ENCODE measurements around the gene BSDC1. TPM values are rescaled to one million over a fixed set of nuclear protein-coding genes. Genes with fewer than 3 reads are reported as not detected.
"Not testable (repeated sequence)": the region's sequence is repeated elsewhere in the genome, so short reads cannot be mapped to it uniquely, and the experiment has no call there.

The BSDC1 gene
- total RNA-seq, 1 experiment from 2014 or later, result 71.1 TPM

DNA sequence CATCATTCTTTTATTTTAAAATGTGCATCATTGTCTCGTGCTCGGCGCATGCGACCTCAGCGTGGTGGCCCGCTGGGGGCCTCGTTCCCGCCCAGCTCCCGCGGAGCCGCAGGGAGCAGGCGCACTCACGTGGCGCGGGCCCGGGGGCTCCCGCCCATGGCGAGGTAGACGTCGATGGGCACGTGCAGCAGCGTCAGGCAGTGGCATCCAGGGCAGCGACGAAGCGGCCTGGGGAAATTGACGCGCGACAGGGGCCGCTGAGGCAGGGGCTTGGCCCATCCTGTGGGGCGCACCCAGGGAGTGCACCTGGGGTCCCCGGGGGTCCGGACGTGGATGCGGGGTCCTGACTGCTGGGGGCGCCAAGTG, 33.0 kb downstream of the BSDC1 start:
- no peak for DNase-seq (ENCODE audit: low read depth in 1 of 2, low spot score in 2 of 2)
- H3K27ac ChIP-seq, result no peak overlapping the region
- peaks cover 22% of the 10 kb centered on the region for H3K36me3 ChIP-seq
- no peaks in the 10 kb centered on the region for H3K9me3 ChIP-seq (replicated peaks)
- H3K4me3 ChIP-seq, result no peak overlapping the region
- peaks cover 7% of the 10 kb centered on the region for H3K4me1 ChIP-seq (replicated peaks)
- no peaks in the 10 kb centered on the region for H3K27me3 ChIP-seq (replicated peaks)

DNA sequence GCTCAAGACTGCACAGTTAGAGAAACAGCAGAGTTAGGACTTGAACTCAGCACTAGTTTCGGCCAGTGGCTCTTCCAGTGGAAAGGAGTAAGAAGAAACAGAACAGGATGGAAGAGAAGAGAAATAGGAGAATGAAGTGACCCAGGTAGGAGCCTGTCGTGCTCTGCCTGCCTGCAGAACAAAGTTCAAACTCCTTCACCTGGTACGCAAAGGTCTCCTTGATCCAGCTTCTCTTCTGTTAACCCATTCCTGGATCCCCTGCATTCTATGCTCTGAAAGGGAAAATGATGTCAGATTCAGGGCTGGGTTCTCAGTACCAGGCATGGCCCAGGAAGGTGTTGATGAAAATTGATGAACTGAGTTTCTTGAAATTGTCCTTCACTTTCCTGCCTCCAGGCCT, 35.8 kb downstream of the BSDC1 start:
- Histone ChIP-seq H3K4me1 (replicated peaks) (peaks cover 7% of the 10 kb centered on the region), H3K9me3 (replicated peaks) (no peaks in the 10 kb centered on the region), H3K27me3 (replicated peaks) (no peaks in the 10 kb centered on the region), H3K4me3 (no peak overlapping the region), H3K27ac (no peak overlapping the region), H3K36me3 (peaks cover 15% of the 10 kb centered on the region)
- DNase-seq (ENCODE audit: low read depth in 1 of 2, low spot score in 2 of 2), result no peak

DNA sequence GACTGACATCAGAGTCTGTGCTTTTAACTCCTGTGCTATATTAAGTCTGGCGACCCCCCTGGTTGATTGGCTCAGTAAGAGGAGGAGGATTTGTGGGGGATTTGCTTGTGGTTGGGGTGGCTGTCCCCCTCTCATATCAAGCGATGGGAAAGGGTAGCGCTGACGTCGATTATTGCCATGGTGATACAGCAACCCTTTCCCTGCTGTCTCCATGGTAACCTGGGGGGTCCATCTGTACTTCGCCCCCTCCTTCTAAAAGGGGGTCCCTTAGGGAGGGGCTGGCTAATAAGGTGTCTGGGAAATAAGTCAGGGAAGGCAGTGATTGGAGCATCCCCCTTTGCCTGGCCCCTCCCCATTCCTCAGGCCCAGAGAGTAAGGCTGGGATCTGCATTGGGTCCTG, 36.6 kb downstream of the BSDC1 start:
- Histone ChIP-seq H3K36me3 (peaks cover 13% of the 10 kb centered on the region; the same call in 1 of the 2 replicates), H3K27me3 (replicated peaks) (no peaks in the 10 kb centered on the region), H3K4me3 (no peak overlapping the region), H3K9me3 (replicated peaks) (no peaks in the 10 kb centered on the region), H3K27ac (no peak overlapping the region), H3K4me1 (replicated peaks) (peaks cover 7% of the 10 kb centered on the region)
- no peak for DNase-seq (ENCODE audit: low read depth in 1 of 2, low spot score in 2 of 2)

DNA sequence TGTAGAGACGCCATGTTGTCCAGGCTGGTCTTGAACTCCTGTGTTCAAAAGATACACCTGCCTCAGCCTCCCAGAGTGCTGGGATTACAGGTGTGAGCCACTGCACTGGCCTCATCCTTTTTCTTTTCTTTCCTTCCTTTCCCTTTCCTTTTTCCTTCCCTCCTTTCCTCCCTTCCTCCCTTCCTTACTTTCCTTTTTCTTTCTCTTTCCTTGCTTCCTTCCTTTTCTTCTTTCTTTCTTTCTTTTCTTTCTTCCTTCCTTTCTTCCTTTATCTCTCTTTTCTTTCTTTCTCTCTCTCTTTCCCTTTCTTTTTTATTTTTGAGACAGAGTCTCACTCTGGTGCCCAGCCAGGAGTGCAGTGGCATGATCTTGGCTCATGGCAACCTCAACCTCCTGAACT, 37.8 kb downstream of the BSDC1 start:
- Histone ChIP-seq H3K4me3 (no peak overlapping the region), H3K27me3 (replicated peaks) (no peaks in the 10 kb centered on the region), H3K27ac (no peak overlapping the region), H3K4me1 (replicated peaks) (peaks cover 9% of the 10 kb centered on the region), H3K9me3 (replicated peaks) (no peaks in the 10 kb centered on the region; the same call in 1 of the 2 replicates), H3K36me3 (peaks cover 13% of the 10 kb centered on the region)
- DNase-seq (ENCODE audit: low read depth in 1 of 2, low spot score in 2 of 2), result no peak

DNA sequence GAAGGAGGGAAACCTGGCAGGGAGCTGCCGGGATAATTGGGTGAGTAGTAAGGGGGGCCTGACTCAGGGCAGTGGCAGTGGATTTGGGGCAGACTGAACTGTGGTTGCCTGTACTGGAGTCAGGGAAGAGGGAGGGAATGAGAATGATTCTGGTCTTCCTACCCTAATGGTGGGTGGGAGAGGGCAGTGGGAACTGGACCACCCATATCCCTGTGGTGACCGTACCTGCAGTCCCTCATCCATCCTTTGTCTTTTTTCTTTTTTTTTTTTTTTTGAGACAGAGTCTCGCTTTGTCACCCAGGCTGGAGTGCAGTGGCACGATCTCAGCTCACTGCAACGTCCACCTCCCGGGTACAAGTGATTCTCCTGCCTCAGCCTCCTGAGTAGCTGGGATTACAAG, 38.5 kb downstream of the BSDC1 start:
- not testable (repeated sequence) for H3K36me3 ChIP-seq; H3K27me3 ChIP-seq (replicated peaks); H3K9me3 ChIP-seq (replicated peaks); H3K27ac ChIP-seq; DNase-seq (ENCODE audit: low read depth in 1 of 2, low spot score in 2 of 2); H3K4me3 ChIP-seq
- peaks cover 11% of the 10 kb centered on the region for H3K4me1 ChIP-seq (replicated peaks)

DNA sequence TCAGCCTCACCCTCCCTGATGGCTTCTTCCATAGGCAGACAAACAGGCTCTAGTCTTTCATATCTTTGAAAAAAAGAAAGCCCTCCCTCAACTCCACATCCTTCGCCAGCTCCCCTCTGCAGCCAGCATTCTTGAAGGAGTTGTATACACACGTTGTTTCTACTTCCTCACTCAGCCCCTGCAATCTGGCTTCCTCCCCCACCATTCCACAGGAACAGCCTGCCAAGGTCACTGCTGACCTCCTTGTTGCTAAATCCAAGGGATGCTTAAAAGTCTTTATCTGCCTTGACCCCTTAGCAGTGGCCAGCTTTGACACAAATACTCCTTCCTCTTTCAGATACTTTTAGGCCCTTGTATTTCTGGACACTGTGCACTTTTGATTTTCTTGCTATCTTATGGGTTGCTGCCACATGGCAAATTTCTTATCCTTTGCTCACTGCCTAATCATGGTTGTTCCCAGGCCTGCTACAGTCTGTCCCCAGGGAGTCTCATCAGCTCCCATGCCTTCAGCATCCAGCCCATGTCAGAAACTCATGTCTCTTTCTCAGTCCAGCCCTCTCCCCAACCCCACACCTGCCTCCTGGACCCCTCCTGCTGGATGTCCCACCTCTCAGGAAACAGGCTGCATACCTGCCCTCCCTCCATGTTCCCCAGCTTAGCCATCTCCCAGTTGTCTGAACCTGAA, 40.2 kb downstream of the BSDC1 start:
- Histone ChIP-seq H3K36me3 (peaks cover 8% of the 10 kb centered on the region; the same call in 1 of the 2 replicates), H3K4me1 (replicated peaks) (peaks cover 12% of the 10 kb centered on the region), H3K4me3 (no peak overlapping the region), H3K27me3 (replicated peaks) (no peaks in the 10 kb centered on the region), H3K9me3 (replicated peaks) (no peaks in the 10 kb centered on the region; the same call in 1 of the 2 replicates), H3K27ac (no peak overlapping the region)
- no peak for DNase-seq (ENCODE audit: low read depth in 1 of 2, low spot score in 2 of 2)

DNA sequence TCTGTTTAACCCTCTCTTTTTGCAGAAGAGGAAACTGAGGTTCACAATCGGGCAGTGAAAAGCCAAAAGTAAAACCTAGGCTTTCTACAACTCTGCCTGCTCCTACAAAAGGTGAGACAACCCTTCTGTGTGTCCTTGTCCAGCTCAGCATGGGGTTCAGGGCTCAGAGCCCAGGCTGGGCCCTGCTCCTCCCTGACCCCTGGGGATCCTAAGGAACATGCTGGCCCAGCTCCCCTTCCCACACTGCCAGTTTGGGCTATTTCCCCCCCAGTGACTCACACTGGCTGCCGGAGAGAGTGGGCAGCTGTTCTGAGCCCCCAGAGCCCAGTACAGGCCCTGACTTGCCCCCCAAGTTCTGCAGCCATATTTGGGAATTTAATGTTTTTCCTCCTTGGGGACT, 40.8 kb downstream of the BSDC1 start:
- Histone ChIP-seq H3K27ac (no peak overlapping the region), H3K27me3 (replicated peaks) (no peaks in the 10 kb centered on the region)
- DNase-seq (ENCODE audit: low read depth in 1 of 2, low spot score in 2 of 2), result no peak

DNA sequence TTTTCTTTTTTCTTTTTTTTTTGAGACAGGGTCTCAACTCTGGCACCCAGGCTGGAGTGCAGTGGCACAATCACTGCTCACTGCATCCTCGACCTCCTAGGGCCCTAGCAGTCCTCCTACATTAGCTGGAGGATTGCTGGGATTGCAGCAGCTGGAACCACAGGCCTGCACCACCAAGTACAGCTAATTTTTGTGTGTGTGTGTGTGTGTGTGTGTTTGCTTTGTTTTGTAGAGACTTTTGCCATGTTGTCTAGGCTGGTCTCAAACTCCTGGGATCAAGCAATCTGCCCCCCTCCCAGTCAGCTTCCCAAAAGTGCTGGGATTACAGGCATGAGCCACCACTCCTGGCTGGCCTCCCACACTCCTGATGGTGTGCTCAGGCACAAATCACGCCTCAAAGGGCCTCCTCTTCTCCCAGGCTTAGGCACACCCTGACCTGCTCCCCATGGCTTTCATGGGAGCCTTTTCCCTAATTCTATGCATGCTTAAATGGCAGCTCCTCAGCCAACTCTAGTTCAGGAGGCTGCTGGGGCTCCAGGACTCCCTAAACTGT, 41.3 kb downstream of the BSDC1 start:
- no peak for DNase-seq (ENCODE audit: low read depth in 1 of 2, low spot score in 2 of 2)
- Histone ChIP-seq H3K27ac (no peak overlapping the region), H3K4me3 (no peak overlapping the region)

More for the DNA sequence above, 40.8 kb downstream of the BSDC1 start:
- no peak overlapping the region for H3K4me3 ChIP-seq
- peaks cover 12% of the 10 kb centered on the region for H3K4me1 ChIP-seq (replicated peaks)
- H3K36me3 ChIP-seq, result peaks cover 8% of the 10 kb centered on the region; the same call in 1 of the 2 replicates
- no peaks in the 10 kb centered on the region; the same call in 1 of the 2 replicates for H3K9me3 ChIP-seq (replicated peaks)

DNA sequence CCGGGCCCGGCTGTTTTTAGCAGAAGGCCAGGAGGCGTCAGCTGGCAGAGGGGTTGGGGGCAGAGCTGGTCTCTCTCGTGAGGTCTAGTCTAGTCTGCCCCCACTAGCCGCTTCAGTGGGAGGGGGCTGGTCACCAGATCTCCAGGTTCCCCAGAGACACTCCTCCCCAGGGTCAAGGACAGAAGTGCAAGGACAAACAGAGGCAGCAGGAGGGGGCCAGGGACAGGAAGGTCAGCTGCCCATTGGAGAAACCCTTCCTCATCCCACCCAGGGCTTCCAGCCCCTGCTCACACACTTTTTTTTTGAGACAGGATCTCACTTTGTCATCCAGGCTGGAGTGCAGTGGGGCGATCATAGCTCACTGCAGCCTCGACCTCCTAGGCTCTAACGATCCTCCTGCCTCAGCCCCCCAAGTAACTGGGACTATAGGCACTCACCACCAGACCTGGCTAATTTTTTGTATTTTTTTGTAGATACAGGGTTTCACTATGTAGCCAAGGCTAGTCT, 41.9 kb downstream of the BSDC1 start:
- peaks cover 8% of the 10 kb centered on the region; the same call in 1 of the 2 replicates for H3K36me3 ChIP-seq
- peak overlapping the region; percentile 67 for H3K4me3 ChIP-seq
- peak overlapping the region; percentile 70 for H3K27ac ChIP-seq
- DNase-seq (ENCODE audit: low read depth in 1 of 2, low spot score in 2 of 2), result no peak
- H3K9me3 ChIP-seq (replicated peaks), result no peaks in the 10 kb centered on the region; the same call in 1 of the 2 replicates
- H3K4me1 ChIP-seq (replicated peaks), result peaks cover 12% of the 10 kb centered on the region
- no peaks in the 10 kb centered on the region for H3K27me3 ChIP-seq (replicated peaks)

More for the DNA sequence above, 41.3 kb downstream of the BSDC1 start:
- Histone ChIP-seq H3K4me1 (replicated peaks) (peaks cover 12% of the 10 kb centered on the region), H3K27me3 (replicated peaks) (no peaks in the 10 kb centered on the region), H3K36me3 (peaks cover 8% of the 10 kb centered on the region; the same call in 1 of the 2 replicates), H3K9me3 (replicated peaks) (no peaks in the 10 kb centered on the region; the same call in 1 of the 2 replicates)

DNA sequence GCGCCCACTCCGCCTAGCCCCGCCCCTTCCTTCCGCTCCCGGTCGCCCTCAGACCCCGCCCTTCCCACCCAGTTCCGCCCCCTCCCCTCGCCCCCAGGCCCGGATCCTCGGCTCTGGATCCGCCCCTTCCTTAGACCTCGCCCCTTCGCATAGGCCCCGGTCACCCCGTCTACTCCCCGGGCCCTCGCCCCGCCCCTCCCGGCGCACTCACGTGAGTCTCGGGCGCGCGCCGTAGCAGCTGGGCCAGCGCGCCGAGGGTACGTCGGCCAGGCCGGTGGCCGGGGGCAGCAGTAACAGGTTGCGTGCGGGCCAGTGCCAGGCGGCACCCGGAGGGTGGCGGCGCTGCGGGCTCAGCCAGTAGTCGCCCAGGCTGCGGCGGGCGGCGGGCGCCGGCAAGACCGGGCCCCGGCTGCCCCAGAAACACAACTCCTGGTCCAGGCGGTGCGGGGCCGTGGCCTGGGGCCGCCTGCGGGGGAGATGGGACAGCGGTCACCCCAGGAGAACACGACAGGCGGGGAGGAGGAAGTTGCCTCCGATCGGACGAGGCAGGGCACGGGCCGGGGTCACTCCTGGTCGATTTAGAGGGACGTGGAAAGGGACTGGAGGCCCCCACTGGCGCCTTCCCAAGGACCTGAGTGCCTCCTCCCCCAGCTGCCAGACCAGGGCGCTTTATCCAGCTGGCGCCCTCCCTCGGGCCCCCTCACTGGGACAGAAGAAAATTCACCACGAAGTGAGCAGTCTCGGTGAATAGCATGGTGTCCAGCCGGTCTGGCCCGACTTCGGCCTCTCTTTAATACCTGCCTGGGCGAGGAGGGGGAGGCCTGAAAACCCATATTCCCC, 42.6 kb downstream of the BSDC1 start:
- no peaks in the 10 kb centered on the region; the same call in 1 of the 2 replicates for H3K9me3 ChIP-seq (replicated peaks)
- H3K4me1 ChIP-seq (replicated peaks), result peaks cover 12% of the 10 kb centered on the region
- DNase-seq (ENCODE audit: low read depth in 1 of 2, low spot score in 2 of 2), result peak; percentile 87 to 96
- H3K36me3 ChIP-seq, result peaks cover 8% of the 10 kb centered on the region; the same call in 1 of the 2 replicates
- peak overlapping the region; percentile 67 for H3K4me3 ChIP-seq
- H3K27me3 ChIP-seq (replicated peaks), result no peaks in the 10 kb centered on the region
- H3K27ac ChIP-seq, result peak overlapping the region; percentile 70

DNA sequence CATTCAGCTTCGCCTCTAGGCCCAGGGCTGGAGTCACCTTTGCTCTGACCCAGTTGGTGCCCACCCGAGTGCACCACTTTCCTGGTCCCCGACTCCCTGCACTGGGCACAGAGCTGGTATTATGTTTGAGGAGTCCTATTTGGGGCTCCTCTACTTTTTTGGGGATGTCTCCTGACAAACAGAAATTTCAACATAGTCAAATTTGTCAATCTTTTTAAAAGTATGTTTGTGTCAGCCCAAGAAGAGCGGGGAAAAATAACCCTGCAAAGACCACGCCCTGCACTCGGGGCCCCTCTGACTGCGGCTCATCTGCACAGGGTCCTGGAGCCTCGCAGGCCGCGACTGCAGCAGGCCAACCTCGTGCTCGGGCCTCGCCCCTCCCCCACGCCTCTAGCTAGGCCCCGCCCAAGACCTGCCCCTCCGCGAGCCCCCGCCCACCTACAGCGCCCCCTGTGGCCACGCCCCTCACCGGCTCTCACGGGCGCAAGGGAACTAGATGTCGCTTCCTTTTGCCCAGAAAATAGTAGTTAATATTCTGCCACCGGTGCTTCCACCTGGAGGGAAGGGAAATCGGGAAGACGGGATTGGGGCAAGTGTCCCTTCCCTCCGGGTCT, 43.3 kb downstream of the BSDC1 start:
- DNase-seq (ENCODE audit: low read depth in 1 of 2, low spot score in 2 of 2), result peak in 1 of 2 experiments; percentile 80
- Histone ChIP-seq H3K4me1 (replicated peaks) (peaks cover 12% of the 10 kb centered on the region), H3K4me3 (peak overlapping the region; percentile 67), H3K27me3 (replicated peaks) (no peaks in the 10 kb centered on the region), H3K36me3 (peaks cover 8% of the 10 kb centered on the region; the same call in 1 of the 2 replicates), H3K9me3 (replicated peaks) (no peaks in the 10 kb centered on the region; the same call in 1 of the 2 replicates), H3K27ac (peak overlapping the region; percentile 70; the same call in 1 of the 2 replicates)

DNA sequence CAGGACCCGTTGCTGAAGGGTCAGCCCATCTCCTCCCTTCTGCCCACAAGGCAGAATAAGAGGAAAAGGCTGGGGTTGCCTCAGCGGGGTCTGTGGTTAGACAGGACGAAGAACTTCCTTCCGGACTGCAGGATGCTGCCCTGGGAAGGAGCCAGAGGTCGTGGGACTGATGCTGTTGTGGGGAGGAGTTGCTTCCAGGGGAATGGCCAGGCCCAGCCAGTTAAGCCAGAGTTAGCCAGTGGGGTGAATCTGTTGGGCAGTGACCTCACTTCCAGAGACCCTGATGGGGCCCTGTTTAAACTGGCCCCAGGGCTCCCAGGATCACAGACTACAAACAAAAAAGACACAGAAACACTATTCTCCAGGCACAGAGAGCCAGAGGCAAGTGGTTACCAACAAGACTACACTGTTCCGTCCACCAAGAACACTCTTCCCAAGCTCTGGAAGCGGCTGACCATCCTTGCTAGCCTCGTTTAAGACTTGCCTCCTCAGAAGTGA, 45.0 kb downstream of the BSDC1 start:
- peaks cover 12% of the 10 kb centered on the region for H3K4me1 ChIP-seq (replicated peaks)
- no peak for DNase-seq (ENCODE audit: low read depth in 1 of 2, low spot score in 2 of 2)
- no peaks in the 10 kb centered on the region; the same call in 1 of the 2 replicates for H3K9me3 ChIP-seq (replicated peaks)
- H3K4me3 ChIP-seq, result no peak overlapping the region
- no peak overlapping the region for H3K27ac ChIP-seq
- H3K27me3 ChIP-seq (replicated peaks), result no peaks in the 10 kb centered on the region
- peaks cover 4% of the 10 kb centered on the region; the same call in 1 of the 2 replicates for H3K36me3 ChIP-seq
